ENCODE results near the gene SYT12.
"Not testable (repeated sequence)": the region's sequence is repeated elsewhere in the genome, so short reads cannot be mapped to it uniquely, and the experiment has no call there.

The SYT12 gene

GRCh38 chr11:67022961-67023956, at the start of gene SYT12:
Gene SYT12 (plus strand): TSS chr11:67023134. CDS start chr11:67030145, 7,011 bp downstream.
- peak in 2 of 14 donors; percentile 14 to 62 for DNase-seq

- DNase-seq = no peak
Observed at GRCh38 chr11:66973956-66974580, 48.9 kb upstream of the SYT12 start.

GRCh38 chr11:66974724-66975404, 48.1 kb upstream of the SYT12 start, which contains the start of gene C11orf86:
Gene C11orf86 (plus strand): TSS chr11:66975304. CDS start chr11:66975363, 59 bp downstream.
- no peak for DNase-seq

- no peak for DNase-seq
Observed at GRCh38 chr11:66975405-66976027, 47.4 kb upstream of the SYT12 start.

- peak in 1 of 14 donors; percentile 10 for DNase-seq
Observed at GRCh38 chr11:66976028-66976467, 46.9 kb upstream of the SYT12 start.

GRCh38 chr11:66976925-66977324, 46.0 kb upstream of the SYT12 start:
- no peak for DNase-seq

- DNase-seq = no peak
Observed at GRCh38 chr11:66978229-66978628, 44.7 kb upstream of the SYT12 start.

GRCh38 chr11:66978717-66979116, 44.2 kb upstream of the SYT12 start:
- no peak for DNase-seq

GRCh38 chr11:66979336-66979980, 43.5 kb upstream of the SYT12 start:
- no peak for DNase-seq

- DNase-seq = peak in 9 of 14 donors; percentile 11 to 67 (median 32)
Observed at GRCh38 chr11:66981976-66982578, 40.9 kb upstream of the SYT12 start.

GRCh38 chr11:66983275-66983924, 39.5 kb upstream of the SYT12 start:
- DNase-seq = no peak

- peak in 2 of 14 donors; percentile 64 to 97 for DNase-seq
Observed at GRCh38 chr11:66985508-66986177, 37.3 kb upstream of the SYT12 start.

GRCh38 chr11:66986178-66986545, 36.8 kb upstream of the SYT12 start:
- peak in 2 of 14 donors; percentile 64 to 95 for DNase-seq

- DNase-seq = no peak
Observed at GRCh38 chr11:66987158-66987620, 35.7 kb upstream of the SYT12 start.

- DNase-seq = no peak
Observed at GRCh38 chr11:66987924-66988637, 34.9 kb upstream of the SYT12 start.

- not testable (repeated sequence) for DNase-seq
Observed at GRCh38 chr11:66988741-66989140, 34.2 kb upstream of the SYT12 start.

GRCh38 chr11:66989360-66989759, 33.6 kb upstream of the SYT12 start:
- DNase-seq = not testable (repeated sequence)

- no peak for DNase-seq
Observed at GRCh38 chr11:66992041-66992440, 30.9 kb upstream of the SYT12 start.

- DNase-seq = no peak
Observed at GRCh38 chr11:66996609-66997273, 26.2 kb upstream of the SYT12 start.
